ENCODE measurements around the gene HEATR3. TPM values are rescaled to one million over a fixed set of nuclear protein-coding genes. Genes with fewer than 3 reads are reported as not detected.
A peak's percentile ranks its signal among the peaks of the same experiment; 100 is the strongest.

Gene HEATR3
- total RNA-seq, 1 donor, result 18.8 TPM

DNA sequence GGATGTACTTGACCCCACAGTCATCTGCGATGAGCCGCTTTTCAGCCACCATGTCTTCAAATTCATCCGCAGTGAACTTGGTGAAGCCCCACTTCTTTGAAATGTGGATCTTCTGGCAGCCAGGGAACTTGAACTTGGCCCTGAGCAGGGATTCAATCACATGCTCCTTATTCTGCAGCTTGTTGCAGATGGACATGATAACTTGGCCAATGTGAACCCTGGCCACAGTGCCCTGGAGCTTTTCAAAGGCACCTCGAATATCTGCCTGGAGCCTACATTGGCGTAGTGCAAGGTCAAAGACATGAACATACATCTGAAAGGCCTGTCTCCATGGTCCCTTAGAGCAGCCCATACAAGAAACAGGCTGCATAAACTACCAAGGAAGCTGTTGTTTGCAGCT is 85.6 kb downstream of the HEATR3 start:
- H3K4me3 ChIP-seq (ENCODE audit: low read depth, low read length), result no peak overlapping the region
- TF ChIP-seq, protein P1, sequence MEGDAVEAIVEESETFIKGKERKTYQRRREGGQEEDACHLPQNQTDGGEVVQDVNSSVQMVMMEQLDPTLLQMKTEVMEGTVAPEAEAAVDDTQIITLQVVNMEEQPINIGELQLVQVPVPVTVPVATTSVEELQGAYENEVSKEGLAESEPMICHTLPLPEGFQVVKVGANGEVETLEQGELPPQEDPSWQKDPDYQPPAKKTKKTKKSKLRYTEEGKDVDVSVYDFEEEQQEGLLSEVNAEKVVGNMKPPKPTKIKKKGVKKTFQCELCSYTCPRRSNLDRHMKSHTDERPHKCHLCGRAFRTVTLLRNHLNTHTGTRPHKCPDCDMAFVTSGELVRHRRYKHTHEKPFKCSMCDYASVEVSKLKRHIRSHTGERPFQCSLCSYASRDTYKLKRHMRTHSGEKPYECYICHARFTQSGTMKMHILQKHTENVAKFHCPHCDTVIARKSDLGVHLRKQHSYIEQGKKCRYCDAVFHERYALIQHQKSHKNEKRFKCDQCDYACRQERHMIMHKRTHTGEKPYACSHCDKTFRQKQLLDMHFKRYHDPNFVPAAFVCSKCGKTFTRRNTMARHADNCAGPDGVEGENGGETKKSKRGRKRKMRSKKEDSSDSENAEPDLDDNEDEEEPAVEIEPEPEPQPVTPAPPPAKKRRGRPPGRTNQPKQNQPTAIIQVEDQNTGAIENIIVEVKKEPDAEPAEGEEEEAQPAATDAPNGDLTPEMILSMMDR (IDR thresholded peaks at IDR 0.05; ENCODE audit: insufficient read depth, low read length), result no peak
- no peak for DNase-seq (ENCODE audit: low read depth)

DNA sequence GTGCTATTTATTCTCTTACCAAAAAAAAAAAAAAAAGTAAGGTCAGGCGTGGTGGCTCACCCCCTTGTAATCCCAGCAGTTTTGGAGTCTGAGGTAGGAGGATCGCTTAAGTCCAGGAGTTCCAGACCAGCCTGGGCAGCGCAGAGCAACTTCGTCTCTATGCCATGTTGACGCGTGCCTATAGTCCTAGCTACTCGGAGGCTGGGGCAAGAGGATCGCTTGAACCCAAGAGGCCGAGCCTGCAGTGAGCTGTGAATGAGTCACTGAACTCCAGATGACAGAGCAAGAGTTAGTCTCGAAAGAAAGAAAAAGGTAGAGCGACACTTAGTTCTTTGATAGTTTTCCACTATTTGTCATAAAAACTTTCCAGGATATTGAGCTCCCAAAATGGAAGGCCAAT is 86.0 kb downstream of the HEATR3 start:
- no peak overlapping the region for H3K4me3 ChIP-seq (ENCODE audit: low read depth, low read length)
- no peak for DNase-seq (ENCODE audit: low read depth)
- TF ChIP-seq, protein P1 (IDR thresholded peaks at IDR 0.05; ENCODE audit: insufficient read depth, low read length), result no peak

DNA sequence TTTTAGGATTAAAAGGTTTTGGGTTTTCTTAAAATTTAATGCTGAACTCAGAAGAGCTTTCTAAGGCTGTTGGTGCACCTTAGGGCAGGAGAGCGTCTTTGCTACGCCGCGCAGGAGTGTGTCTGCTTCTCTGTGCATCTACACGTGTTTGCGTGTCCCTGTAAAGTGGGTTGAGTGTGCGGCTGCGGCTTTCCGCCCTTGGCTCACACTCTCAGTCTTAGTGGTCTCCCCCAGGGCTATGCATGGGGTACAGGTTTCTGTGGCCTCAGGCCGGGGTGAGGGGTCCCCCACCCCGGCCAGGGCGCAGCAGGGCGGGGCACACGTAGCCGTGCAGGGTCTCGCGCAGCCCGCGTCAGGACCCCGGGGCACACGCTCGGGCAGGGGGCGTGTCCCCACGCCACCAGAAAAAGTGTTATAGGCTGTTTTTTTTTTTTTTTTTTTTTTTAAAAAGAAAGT is 86.6 kb downstream of the HEATR3 start:
- TF ChIP-seq, protein P1 (IDR thresholded peaks at IDR 0.05; ENCODE audit: insufficient read depth, low read length), result no peak
- H3K4me3 ChIP-seq (ENCODE audit: low read depth, low read length), result peak overlapping the region; percentile 80
- peak; percentile 36 for DNase-seq (ENCODE audit: low read depth)

DNA sequence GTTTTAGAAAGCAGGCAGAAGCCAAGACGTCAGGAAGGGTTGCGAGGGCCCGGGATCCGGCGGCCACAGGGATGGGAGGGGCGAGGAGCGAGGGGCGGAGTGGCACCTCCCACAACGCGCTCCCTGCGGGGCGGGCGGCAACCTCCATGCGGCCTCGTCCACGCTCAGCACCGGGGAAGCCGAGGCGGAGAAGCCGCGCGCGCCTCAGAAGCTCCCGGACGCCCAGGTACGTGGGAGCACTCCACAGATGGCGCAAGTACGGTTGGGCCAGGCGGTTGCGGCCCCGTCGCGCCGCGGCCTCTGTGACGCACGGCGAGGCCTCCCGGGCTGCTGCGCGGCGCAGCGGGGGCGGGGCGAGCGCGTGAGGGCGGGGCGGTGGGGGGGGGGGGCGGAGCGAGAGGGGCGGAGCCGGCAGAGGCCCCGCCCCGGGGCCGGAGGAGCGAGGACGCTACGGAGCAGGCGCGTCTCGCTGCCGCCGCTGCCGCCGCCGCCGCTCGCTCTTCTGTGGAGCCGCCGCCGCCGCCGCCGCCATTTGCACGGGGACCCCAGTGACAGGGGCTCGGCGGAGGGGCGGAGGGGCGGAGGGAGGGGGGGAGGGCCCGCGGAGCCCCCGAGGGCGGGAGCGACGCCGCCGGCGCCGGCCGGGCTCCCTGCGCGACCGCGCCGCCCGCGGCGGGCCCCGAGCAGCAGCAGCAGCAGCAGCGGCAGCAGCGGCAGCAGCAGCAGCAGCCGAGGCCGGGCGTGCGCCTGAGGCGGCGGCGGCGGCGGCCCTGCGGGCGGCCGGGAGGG is 87.2 kb downstream of the HEATR3 start, which contains the start of gene TENT4B:
Gene TENT4B, plus strand, starts transcription at position 500 of the 789 bp plus-strand sequence. CDS start 316 bp downstream, outside the sequence.
- DNase-seq (ENCODE audit: low read depth), result peak; percentile 79
- H3K4me3 ChIP-seq (ENCODE audit: low read depth, low read length), result peak within 1 kb of the TSS; percentile 83
- TF ChIP-seq, protein P1 (IDR thresholded peaks at IDR 0.05; ENCODE audit: insufficient read depth, low read length), result no peak

DNA sequence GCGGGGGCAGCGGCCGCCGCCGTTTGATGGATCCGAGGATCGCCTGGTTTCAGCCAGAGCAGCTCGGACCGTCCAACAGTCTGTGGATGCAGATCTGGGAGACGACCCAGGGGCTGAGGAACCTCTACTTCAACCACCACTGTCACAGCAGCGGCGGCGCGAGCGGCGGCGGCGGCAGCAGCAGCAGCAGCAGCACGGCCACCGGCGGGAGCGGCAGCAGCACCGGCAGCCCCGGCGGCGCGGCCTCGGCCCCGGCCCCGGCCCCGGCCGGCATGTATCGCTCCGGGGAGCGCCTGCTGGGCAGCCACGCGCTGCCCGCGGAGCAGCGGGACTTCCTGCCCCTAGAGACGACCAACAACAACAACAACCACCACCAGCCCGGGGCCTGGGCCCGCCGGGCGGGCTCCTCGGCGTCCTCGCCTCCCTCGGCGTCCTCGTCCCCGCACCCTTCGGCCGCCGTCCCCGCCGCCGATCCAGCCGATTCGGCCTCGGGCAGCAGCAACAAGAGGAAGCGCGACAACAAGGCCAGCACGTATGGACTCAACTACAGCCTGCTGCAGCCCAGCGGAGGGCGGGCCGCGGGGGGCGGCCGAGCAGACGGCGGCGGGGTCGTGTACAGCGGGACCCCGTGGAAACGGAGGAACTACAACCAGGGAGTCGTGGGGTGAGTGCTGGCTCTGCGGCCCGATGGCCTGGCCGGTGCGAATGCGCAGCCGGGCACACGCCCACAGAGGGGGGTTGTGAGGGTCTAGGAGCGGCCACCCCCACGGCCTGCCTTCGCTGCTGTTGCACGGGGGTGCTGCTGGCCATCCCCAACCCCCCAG is 88.0 kb downstream of the HEATR3 start:
- peak overlapping the region; percentile 83 for H3K4me3 ChIP-seq (ENCODE audit: low read depth, low read length)
- DNase-seq (ENCODE audit: low read depth), result no peak
- TF ChIP-seq, protein P1 (IDR thresholded peaks at IDR 0.05; ENCODE audit: insufficient read depth, low read length), result no peak

DNA sequence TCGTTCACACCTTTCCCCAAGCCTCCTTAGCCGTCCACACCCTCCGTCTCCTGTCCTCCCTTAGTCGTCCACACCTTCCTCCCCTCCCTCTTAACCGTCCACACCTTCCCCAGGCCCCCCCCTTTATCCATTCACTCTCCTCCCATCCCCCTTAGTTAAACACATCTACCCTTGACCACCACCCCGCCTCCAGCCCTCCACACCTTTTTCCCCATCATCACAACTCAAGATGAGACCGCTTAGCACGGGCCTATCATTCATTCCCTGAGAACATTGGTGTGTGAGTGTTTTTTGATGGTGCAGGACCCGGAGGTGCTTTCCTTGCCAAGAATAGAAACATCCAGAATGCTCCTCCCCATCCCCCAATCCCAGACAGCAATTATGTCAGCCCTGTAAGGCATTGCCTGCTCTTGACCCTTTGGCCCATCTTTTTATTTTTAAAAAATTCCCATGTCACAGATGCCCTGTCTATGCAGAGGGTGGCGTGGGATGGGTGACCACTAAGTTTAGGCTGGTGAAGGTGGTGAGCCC is 88.7 kb downstream of the HEATR3 start:
- TF ChIP-seq, protein P1 (IDR thresholded peaks at IDR 0.05; ENCODE audit: insufficient read depth, low read length), result no peak
- H3K4me3 ChIP-seq (ENCODE audit: low read depth, low read length), result peak overlapping the region; percentile 83
- no peak for DNase-seq (ENCODE audit: low read depth)

Measured in fibroblast of the aortic adventitia (primary cell).